Measurements from ENCODE around the gene ODC1.

GRCh38 chr2:10478298-10478625, 30.1 kb upstream of the ODC1 start:
- TF ChIP-seq POLR2A (IDR thresholded peaks at IDR 0.05; ENCODE audit: low read length) (no peak), GATA1 (IDR thresholded peaks at IDR 0.05; ENCODE audit: low read depth, low read length) (no peak)

Measured in erythroblast (primary cell).